ENCODE data around the gene CHST6.

Gene CHST6

GRCh38 chr16:75488322-75488721 lies 6.9 kb downstream of the CHST6 start:
- no peak for DNase-seq (ENCODE audit: extremely low read depth, low read depth)
- no peak for TF ChIP-seq CTCF (IDR thresholded peaks at IDR 0.05; ENCODE audit: low read depth, low read length, missing control alignments)
- H3K4me3 ChIP-seq (replicated peaks; ENCODE audit: low read depth, low read length): no peak overlapping the region

GRCh38 chr16:75486676-75487313 lies 8.4 kb downstream of the CHST6 start:
- no peak overlapping the region for H3K4me3 ChIP-seq (replicated peaks; ENCODE audit: low read depth, low read length)
- no peak for TF ChIP-seq CTCF (IDR thresholded peaks at IDR 0.05; ENCODE audit: low read depth, low read length, missing control alignments)
- DNase-seq (ENCODE audit: extremely low read depth, low read depth): no peak

- no peak overlapping the region for H3K4me3 ChIP-seq (replicated peaks; ENCODE audit: low read depth, low read length)
- DNase-seq (ENCODE audit: extremely low read depth, low read depth): no peak
- no peak for TF ChIP-seq CTCF (IDR thresholded peaks at IDR 0.05; ENCODE audit: low read depth, low read length, missing control alignments)
These were observed 9.1 kb downstream of the CHST6 start for GRCh38 chr16:75486014-75486675.

DNA sequence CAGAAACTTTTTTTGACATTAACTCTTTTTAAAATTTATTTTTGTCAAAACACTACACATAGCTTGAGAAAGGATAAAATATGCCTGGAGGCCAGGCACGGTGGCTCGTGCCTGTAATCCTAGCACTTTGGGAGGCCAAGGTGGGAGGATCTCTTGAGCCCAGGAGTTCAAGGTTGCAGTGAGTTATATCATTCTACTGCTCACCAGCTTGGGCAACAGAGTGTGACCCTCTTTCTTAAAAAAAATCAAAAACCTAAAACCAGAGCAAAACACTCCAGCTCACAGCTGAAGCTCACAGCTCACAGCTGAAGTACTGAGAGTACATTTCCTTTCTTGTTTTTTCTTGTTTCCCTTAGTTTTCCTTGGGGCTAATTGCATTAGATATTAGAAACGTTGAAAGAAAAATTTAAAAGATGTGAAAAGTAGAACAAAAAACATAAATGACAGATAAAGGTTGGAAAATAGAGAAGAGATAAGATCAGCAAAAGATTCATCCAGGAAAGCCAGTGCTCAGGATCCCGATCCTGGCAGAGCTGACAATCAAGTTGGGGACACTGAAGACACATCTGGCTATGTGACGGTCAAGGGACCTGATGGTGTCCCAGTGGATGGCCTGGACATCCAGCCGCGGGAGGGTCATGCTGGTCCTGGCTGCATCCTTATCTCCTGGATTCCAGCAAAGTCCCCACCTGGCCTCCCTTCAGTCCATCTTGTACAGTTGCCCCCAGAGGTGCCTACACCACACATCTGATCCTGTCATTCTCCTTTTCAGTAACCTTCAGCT lies 9.8 kb downstream of the CHST6 start:
- no peak for TF ChIP-seq CTCF (IDR thresholded peaks at IDR 0.05; ENCODE audit: low read depth, low read length, missing control alignments)
- no peak overlapping the region for H3K4me3 ChIP-seq (replicated peaks; ENCODE audit: low read depth, low read length)
- DNase-seq (ENCODE audit: extremely low read depth, low read depth): no peak

DNA sequence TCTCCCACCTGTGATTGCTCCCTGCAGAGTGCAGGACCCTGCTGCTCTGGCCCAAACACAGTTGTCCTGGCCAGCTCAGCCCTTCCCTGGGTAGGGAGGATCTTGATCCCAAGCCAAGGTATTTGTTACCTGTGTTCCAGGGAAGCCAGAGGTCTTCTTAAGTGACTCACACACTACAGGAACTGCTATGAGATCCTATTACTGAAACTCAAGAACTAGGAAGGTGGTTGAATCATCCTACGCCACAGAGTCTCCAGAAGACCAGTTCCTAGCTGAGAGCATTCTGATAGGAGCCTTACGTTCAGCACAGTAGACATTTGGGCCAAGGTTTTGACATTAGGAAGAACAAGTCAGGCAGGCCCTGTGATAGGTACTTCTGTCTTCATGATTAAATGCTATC lies 12.0 kb downstream of the CHST6 start:
- no peak for DNase-seq (ENCODE audit: extremely low read depth, low read depth)
- no peak overlapping the region for H3K4me3 ChIP-seq (replicated peaks; ENCODE audit: low read depth, low read length)
- TF ChIP-seq CTCF (IDR thresholded peaks at IDR 0.05; ENCODE audit: low read depth, low read length, missing control alignments): no peak

- no peak for DNase-seq (ENCODE audit: extremely low read depth, low read depth)
- H3K4me3 ChIP-seq (replicated peaks; ENCODE audit: low read depth, low read length): no peak overlapping the region
- no peak for TF ChIP-seq CTCF (IDR thresholded peaks at IDR 0.05; ENCODE audit: low read depth, low read length, missing control alignments)
These were observed 12.6 kb downstream of the CHST6 start for GRCh38 chr16:75482434-75483205.
